Right ventricle myocardium superior (tissue), 1 donor: Measurements from ENCODE around the gene ERMAP. TPM values are rescaled to one million over a fixed set of nuclear protein-coding genes. Genes with fewer than 3 reads are reported as not detected.
"Not testable (repeated sequence)": the region's sequence is repeated elsewhere in the genome, so short reads cannot be mapped to it uniquely, and the experiment has no call there.

Source experiments
- ATAC-seq: fragments of 200-7000 bp; cut with Tn5 transposase; one replicate; pipeline ENCODE4 v1.9.1; 2020; ENCODE audit warnings: mild to moderate bottlenecking; ENCODE audit not compliant: poor library complexity
- DNase-seq: peaks from one replicate; pipeline ENCODE4 v3.0.0-alpha.2; 2020
- intact Hi-C: fragments of 100-400 bp; cut with DNase I; formaldehyde crosslinking; loops from one replicate; pipeline ENCODE4 v1.11.2; 2022
- total RNA-seq: library from RNA; stranded (reverse); fragmentation: NEBNext Ultra II Directional; extraction: Animal tissue kit (Norgen Biotek cat#: 25700); gene quantifications from one replicate; pipeline ENCODE4 v1.2.1, GENCODE V29; 2021
- donor health status: DM: no; HTN: yes; CAD: no; lungs with severe emphysema.

ERMAP gene
- total RNA-seq, 1 donor from 2014 or later, result 3.6 TPM

- DNase-seq (no peak), ATAC-seq (no peak)
- intact Hi-C loops, result no loop called here
Observed at GRCh38 chr1:42801832-42802473, 15.0 kb upstream of the ERMAP start.

- intact Hi-C loops, result no loop called here
Observed at GRCh38 chr1:42806171-42806570, 10.8 kb upstream of the ERMAP start.

GRCh38 chr1:42806593-42806992, 10.3 kb upstream of the ERMAP start:
- intact Hi-C loops, result no loop called here
- DNase-seq (no peak), ATAC-seq (no peak)

More at GRCh38 chr1:42806171-42806570, 10.8 kb upstream of the ERMAP start:
- ATAC-seq (no peak), DNase-seq (no peak)

GRCh38 chr1:42807056-42807668, 9.8 kb upstream of the ERMAP start:
- DNase-seq (no peak), ATAC-seq (no peak)
- intact Hi-C loops, result no loop called here

- DNase-seq, intact Hi-C loops, ATAC-seq: not testable (repeated sequence)
Observed at GRCh38 chr1:42814815-42815214, 2.1 kb upstream of the ERMAP start.

- intact Hi-C loops, result no loop called here
- ATAC-seq, result no peak
- DNase-seq, result no peak
Observed at GRCh38 chr1:42815941-42816584, 859 bp upstream of the ERMAP start.

- intact Hi-C loops, result no loop called here
- no peak for DNase-seq
- ATAC-seq, result no peak
Observed at GRCh38 chr1:42817440-42817767, 482 bp downstream of the ERMAP start.

GRCh38 chr1:42817976-42818375, 1.1 kb downstream of the ERMAP start:
- ATAC-seq (no peak), DNase-seq (no peak)
- intact Hi-C loops, result no loop called here

GRCh38 chr1:42820813-42821212, 3.9 kb downstream of the ERMAP start:
- ATAC-seq (no peak), DNase-seq (no peak)
- intact Hi-C loops, result no loop called here

GRCh38 chr1:42821690-42822089, 4.8 kb downstream of the ERMAP start:
- no peak for DNase-seq
- intact Hi-C loops, result no loop called here
- no peak for ATAC-seq

- DNase-seq, result no peak
- intact Hi-C loops, result no loop called here
- ATAC-seq, result no peak
Observed at GRCh38 chr1:42822800-42823392, 6.0 kb downstream of the ERMAP start.

GRCh38 chr1:42824481-42825035, 7.6 kb downstream of the ERMAP start:
- intact Hi-C loops, result no loop called here
- ATAC-seq (no peak), DNase-seq (no peak)

GRCh38 chr1:42825036-42825851, 8.3 kb downstream of the ERMAP start:
- ATAC-seq (no peak), DNase-seq (no peak)
- intact Hi-C loops, result no loop called here

GRCh38 chr1:42830631-42831030, 13.7 kb downstream of the ERMAP start:
- intact Hi-C loops, result no loop called here
- ATAC-seq (no peak), DNase-seq (no peak)

- no peak for ATAC-seq
- no peak for DNase-seq
- intact Hi-C loops, result no loop called here
Observed at GRCh38 chr1:42831273-42831672, 14.4 kb downstream of the ERMAP start.

- DNase-seq, result no peak
- no peak for ATAC-seq
- intact Hi-C loops, result no loop called here
Observed at GRCh38 chr1:42832641-42833240, 15.8 kb downstream of the ERMAP start.

GRCh38 chr1:42833981-42834380, 17.1 kb downstream of the ERMAP start:
- no peak for ATAC-seq

GRCh38 chr1:42834803-42835202, 17.9 kb downstream of the ERMAP start:
- intact Hi-C loops, result no loop called here
- ATAC-seq, result no peak
- no peak for DNase-seq

More at GRCh38 chr1:42833981-42834380, 17.1 kb downstream of the ERMAP start:
- no peak for DNase-seq
- intact Hi-C loops, result no loop called here
